GM13976 (cell line): ENCODE measurements around the gene VIPR2.
"Not testable (repeated sequence)": the region's sequence is repeated elsewhere in the genome, so short reads cannot be mapped to it uniquely, and the experiment has no call there.

ENCODE experiments used
- DNase-seq: peaks from one replicate; pipeline ENCODE4 v3.0.0; 2012; ENCODE audit warnings: low spot score
- CTCF ChIP-seq: IDR thresholded peaks from 2 replicates; pipeline ENCODE4 v1.5.1; 2012; ENCODE audit warnings: borderline replicate concordance, mild to moderate bottlenecking; ENCODE audit not compliant: insufficient read depth; ENCODE audit errors: extremely low read depth, missing control alignments, control extremely low read depth
- in situ Hi-C: fragments of 300-500 bp; cut with MboI; formaldehyde crosslinking; loops from one replicate; pipeline ENCODE4 v1.12.0; 2022; ENCODE audit warnings: low sequenced_read_pairs, mixed read lengths, inconsistent platforms; ENCODE audit not compliant: unreplicated experiment

Gene VIPR2

GRCh38 chr7:158992759-158993158 is 151.9 kb downstream of the VIPR2 start:
- DNase-seq: no peak
- in situ Hi-C loops: no loop called here
- no peak for TF ChIP-seq CTCF

GRCh38 chr7:158991824-158992621 is 152.6 kb downstream of the VIPR2 start:
- no peak for DNase-seq
- in situ Hi-C loops: no loop called here
- no peak for TF ChIP-seq CTCF

GRCh38 chr7:158988996-158989395 is 155.7 kb downstream of the VIPR2 start:
- no peak for TF ChIP-seq CTCF
- in situ Hi-C loops: no loop called here
- no peak for DNase-seq

GRCh38 chr7:158988302-158988862 is 156.3 kb downstream of the VIPR2 start:
- TF ChIP-seq CTCF: no peak
- DNase-seq: no peak
- in situ Hi-C loops: no loop called here

- in situ Hi-C loops: no loop called here
- TF ChIP-seq CTCF: no peak
- no peak for DNase-seq
Observed at GRCh38 chr7:158987691-158988090, 157.0 kb downstream of the VIPR2 start.

- TF ChIP-seq CTCF: no peak
Observed at GRCh38 chr7:158985583-158985982, 159.1 kb downstream of the VIPR2 start.

GRCh38 chr7:158984007-158984406 is 160.7 kb downstream of the VIPR2 start:
- DNase-seq, in situ Hi-C loops: not testable (repeated sequence)

More at GRCh38 chr7:158985583-158985982, 159.1 kb downstream of the VIPR2 start:
- no peak for DNase-seq
- in situ Hi-C loops: no loop called here

- DNase-seq, in situ Hi-C loops: not testable (repeated sequence)
Observed at GRCh38 chr7:158982080-158982479, 162.6 kb downstream of the VIPR2 start.
